ENCODE measurements around the gene PPHLN1.

GRCh38 chr12:42477941-42478340 is 152.0 kb downstream of the PPHLN1 start:
- TF ChIP-seq ZNF70 (CRISPR knock-in tag; IDR thresholded peaks at IDR 0.05) = no peak
- TF ChIP-seq ZNF8 (CRISPR knock-in tag; IDR thresholded peaks at IDR 0.05) = no peak
- no peak for TF ChIP-seq ZNF565 (CRISPR knock-in tag; conservative IDR thresholded peaks at IDR 0.05; ENCODE audit: low read depth)
- no peak for TF ChIP-seq PATZ1 (CRISPR knock-in tag; IDR thresholded peaks at IDR 0.05; ENCODE audit: borderline replicate concordance)
- TF ChIP-seq PPARA (CRISPR knock-in tag; IDR thresholded peaks at IDR 0.05; ENCODE audit: borderline replicate concordance) = no peak

Measured in SK-N-SH treated with all-trans-retinoic acid at 6 μM for 48 hours (cell line).